ENCODE results near the gene TEKTIP1.

The TEKTIP1 gene

DNA sequence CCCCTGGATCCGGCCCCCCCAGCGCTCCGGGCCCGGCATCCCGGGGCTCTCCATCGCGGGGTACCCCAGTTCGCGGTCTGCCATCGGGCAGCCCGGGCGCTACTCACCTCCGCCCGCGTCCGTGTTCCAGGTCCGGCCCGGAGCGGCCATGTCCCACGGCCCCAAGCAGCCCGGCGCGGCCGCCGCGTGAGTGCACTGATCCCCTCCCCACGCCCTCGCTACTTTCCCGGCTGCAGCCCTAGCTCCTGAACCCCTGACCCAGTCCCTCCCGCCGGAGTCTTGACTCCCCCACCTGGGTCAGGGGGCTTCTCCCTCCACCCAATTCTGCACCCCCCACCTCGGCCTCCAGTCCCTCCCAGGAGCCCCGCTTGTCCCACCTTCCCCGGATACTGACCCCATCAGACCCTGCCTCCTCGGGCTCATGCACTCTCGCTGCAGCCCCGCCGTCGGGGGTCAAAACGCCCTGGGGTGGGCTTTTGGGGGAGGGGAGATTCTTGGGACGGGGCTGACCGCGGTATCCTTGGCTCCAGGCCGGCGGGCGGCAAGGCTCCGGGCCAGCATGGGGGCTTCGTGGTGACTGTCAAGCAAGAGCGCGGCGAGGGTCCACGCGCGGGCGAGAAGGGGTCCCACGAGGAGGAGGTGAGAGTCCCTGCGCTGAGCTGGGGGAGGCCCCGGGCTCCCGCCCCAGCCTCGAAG, 34.3 kb downstream of the TEKTIP1 start:
- TF ChIP-seq, protein P1, sequence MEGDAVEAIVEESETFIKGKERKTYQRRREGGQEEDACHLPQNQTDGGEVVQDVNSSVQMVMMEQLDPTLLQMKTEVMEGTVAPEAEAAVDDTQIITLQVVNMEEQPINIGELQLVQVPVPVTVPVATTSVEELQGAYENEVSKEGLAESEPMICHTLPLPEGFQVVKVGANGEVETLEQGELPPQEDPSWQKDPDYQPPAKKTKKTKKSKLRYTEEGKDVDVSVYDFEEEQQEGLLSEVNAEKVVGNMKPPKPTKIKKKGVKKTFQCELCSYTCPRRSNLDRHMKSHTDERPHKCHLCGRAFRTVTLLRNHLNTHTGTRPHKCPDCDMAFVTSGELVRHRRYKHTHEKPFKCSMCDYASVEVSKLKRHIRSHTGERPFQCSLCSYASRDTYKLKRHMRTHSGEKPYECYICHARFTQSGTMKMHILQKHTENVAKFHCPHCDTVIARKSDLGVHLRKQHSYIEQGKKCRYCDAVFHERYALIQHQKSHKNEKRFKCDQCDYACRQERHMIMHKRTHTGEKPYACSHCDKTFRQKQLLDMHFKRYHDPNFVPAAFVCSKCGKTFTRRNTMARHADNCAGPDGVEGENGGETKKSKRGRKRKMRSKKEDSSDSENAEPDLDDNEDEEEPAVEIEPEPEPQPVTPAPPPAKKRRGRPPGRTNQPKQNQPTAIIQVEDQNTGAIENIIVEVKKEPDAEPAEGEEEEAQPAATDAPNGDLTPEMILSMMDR (IDR thresholded peaks at IDR 0.05; ENCODE audit: low read depth, low read length, missing control alignments), result no peak
- in situ Hi-C loops (cut with HindIII; ENCODE audit: low sequenced_read_pairs), result no loop called here
- H3K4me3 ChIP-seq (ENCODE audit: low read depth, low read length), result peak overlapping the region; percentile 87
- no peak for DNase-seq (ENCODE audit: low read depth)

GRCh38 chr19:3573858-3574637, 35.1 kb downstream of the TEKTIP1 start:
- in situ Hi-C loops (cut with HindIII; ENCODE audit: low sequenced_read_pairs), result no loop called here
- DNase-seq (ENCODE audit: low read depth), result peak; percentile 78
- TF ChIP-seq, protein P1 (IDR thresholded peaks at IDR 0.05; ENCODE audit: low read depth, low read length, missing control alignments), result no peak
- peak overlapping the region; percentile 87 for H3K4me3 ChIP-seq (ENCODE audit: low read depth, low read length)

- H3K4me3 ChIP-seq (ENCODE audit: low read depth, low read length), result no peak overlapping the region
- in situ Hi-C loops (cut with HindIII; ENCODE audit: low sequenced_read_pairs), result loop anchor here (5.0 kb wide), 1 partner anchor 47 kb away; no protein-coding TSS in a partner anchor
- DNase-seq (ENCODE audit: low read depth), result no peak
- TF ChIP-seq, protein P1 (IDR thresholded peaks at IDR 0.05; ENCODE audit: low read depth, low read length, missing control alignments), result peak; percentile 34
Observed at GRCh38 chr19:3575260-3575741, 36.3 kb downstream of the TEKTIP1 start.

- TF ChIP-seq, protein P1 (IDR thresholded peaks at IDR 0.05; ENCODE audit: low read depth, low read length, missing control alignments), result no peak
- in situ Hi-C loops (cut with HindIII; ENCODE audit: low sequenced_read_pairs), result loop anchor here (5.0 kb wide), 1 partner anchor 46 kb away; no protein-coding TSS in a partner anchor
- H3K4me3 ChIP-seq (ENCODE audit: low read depth, low read length), result peak overlapping the region; percentile 26
- DNase-seq (ENCODE audit: low read depth), result no peak
Observed at GRCh38 chr19:3575949-3576673, 37.1 kb downstream of the TEKTIP1 start.

DNA sequence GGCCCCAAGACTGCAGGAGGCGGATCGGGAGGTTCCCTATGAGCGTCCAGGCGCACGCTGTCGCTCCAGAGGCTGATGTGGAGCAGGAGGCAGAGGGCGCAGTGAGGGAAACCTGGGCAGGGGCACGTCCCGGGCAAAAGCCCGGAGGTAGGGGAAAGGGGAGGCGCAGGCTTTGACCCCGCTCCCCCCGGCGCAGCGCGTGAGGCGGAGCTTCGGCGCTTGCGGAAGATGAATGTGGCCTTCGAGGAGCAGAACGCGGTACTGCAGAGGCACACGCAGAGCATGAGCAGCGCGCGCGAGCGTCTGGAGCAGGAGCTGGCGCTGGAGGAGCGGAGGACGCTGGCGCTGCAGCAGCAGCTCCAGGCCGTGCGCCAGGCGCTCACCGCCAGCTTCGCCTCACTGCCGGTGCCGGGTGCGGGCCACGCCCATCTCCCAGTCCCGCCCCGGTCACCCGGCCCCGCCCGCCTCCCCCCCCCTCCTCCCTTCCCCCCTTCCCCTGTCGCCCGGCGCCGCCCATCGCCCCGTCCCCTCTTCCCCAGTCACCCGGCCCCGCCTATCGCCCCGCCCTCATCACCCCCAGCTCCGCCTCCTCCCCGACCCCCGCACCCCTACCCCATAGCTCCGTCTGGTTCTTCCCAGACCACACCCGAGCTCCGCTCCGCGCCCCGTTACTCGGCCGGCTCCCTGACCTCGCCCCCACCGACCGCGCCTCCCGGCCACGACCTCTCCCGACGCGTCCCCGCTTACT, 37.9 kb downstream of the TEKTIP1 start:
- in situ Hi-C loops (cut with HindIII; ENCODE audit: low sequenced_read_pairs), result loop anchor here (5.0 kb wide), 1 partner anchor 45 kb away; no protein-coding TSS in a partner anchor
- TF ChIP-seq, protein P1 (IDR thresholded peaks at IDR 0.05; ENCODE audit: low read depth, low read length, missing control alignments), result no peak
- H3K4me3 ChIP-seq (ENCODE audit: low read depth, low read length), result peak overlapping the region; percentile 26
- peak; percentile 40 for DNase-seq (ENCODE audit: low read depth)

All from astrocyte of the cerebellum (primary cell).